Measurements from ENCODE around the gene HAPLN1. TPM values are rescaled to one million over a fixed set of nuclear protein-coding genes. Genes with fewer than 3 reads are reported as not detected.

HAPLN1 gene
- total and polyA plus RNA-seq, 2 of the 4 experiments (the other 2 are of a cell fraction), result under 0.01 to 0.07 TPM

DNA sequence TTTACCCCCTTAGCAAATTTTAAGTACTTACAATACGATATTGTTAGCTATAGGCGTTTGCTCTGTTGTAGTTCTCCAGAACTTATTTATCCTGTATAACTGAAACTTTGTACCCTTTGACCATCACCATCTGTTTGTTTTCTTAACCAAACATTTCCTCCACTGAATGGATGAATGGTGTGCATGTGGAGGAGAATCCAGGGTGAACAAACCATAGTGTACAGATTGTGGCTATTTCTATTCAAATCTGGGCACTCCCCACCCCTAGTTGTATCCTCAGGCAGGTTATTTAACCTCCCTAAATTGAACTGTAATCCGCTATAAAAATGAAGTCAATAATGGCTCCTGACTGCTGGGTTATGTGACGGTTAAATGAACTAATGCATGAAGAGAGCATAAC lies 21.4 kb upstream of the HAPLN1 start:
- ChIA-PET POLR2A (ENCODE audit: unreplicated experiment) (no interaction called here), CTCF (no interaction called here)
- no peak overlapping the region for H2BK5ac ChIP-seq (ENCODE audit: low read depth, low read length, poor library complexity, severe bottlenecking)
- H3K36me3 ChIP-seq (ENCODE audit: control insufficient read depth, insufficient read depth, low read length), result no peaks in the 10 kb centered on the region
- H3K4me1 ChIP-seq (ENCODE audit: control insufficient read depth, insufficient read depth, low read length), result no peaks in the 10 kb centered on the region; the same call in 1 of the 2 replicates
- no peaks in the 10 kb centered on the region for H3K79me1 ChIP-seq (ENCODE audit: low read depth in 1 of 2, low read length in 2 of 2)
- H4K8ac ChIP-seq (ENCODE audit: low read depth in 2 of 2, low read length in 2 of 2), result no peak overlapping the region
- no peak overlapping the region for H3K4me3 ChIP-seq (ENCODE audit: insufficient read depth, low read depth, low read length)
- dilution Hi-C loops (cut with HindIII; ENCODE audit: low sequenced_read_pairs, unreplicated experiment) (no loop called here), in situ Hi-C loops (cut with MboI; ENCODE audit: low sequenced_read_pairs) (no loop called here), intact Hi-C loops (cut with micrococcal nuclease) (no loop called here)
- H3K14ac ChIP-seq (replicated peaks; ENCODE audit: low read depth, low read length), result no peak overlapping the region
- no TSS peak for BruUV-seq (replicated peaks)
- H3K4ac ChIP-seq (ENCODE audit: low read depth, low read length), result no peak overlapping the region
- H4K20me1 ChIP-seq (ENCODE audit: insufficient read depth, low read length), result no peaks in the 10 kb centered on the region
- DNase-seq (no peak), ATAC-seq (ENCODE audit: low read depth) (no peak)
- no peak overlapping the region for H2AK5ac ChIP-seq (ENCODE audit: low read depth, low read length)
- no peak overlapping the region for H3K56ac ChIP-seq (ENCODE audit: extremely low read depth, insufficient read depth, low read length)
- no CpG with 5 or more reads among the region's 4 CpGs for WGBS, 2 experiments (ENCODE audit: extremely low coverage in 2 of 2, insufficient read length in 1 of 2)
- H3K4me2 ChIP-seq (ENCODE audit: low read depth, low read length), result no peak overlapping the region
- no peaks in the 10 kb centered on the region for H3K9me3 ChIP-seq (ENCODE audit: control insufficient read depth, insufficient read depth, low read length)
- H3K27ac ChIP-seq (ENCODE audit: insufficient read depth, low read length), result no peak overlapping the region
- no peak overlapping the region for H2BK20ac ChIP-seq (ENCODE audit: low read depth, low read length)
- TF ChIP-seq RFX5 (IDR thresholded peaks at IDR 0.05; ENCODE audit: low read depth, low read length) (no peak), FOS (IDR thresholded peaks at IDR 0.05; ENCODE audit: low read depth, low read length) (no peak), CEBPB (IDR thresholded peaks at IDR 0.05; ENCODE audit: low read depth, low read length) (no peak), CHD1 (IDR thresholded peaks at IDR 0.05; ENCODE audit: low read depth, low read length) (no peak), RAD21 (IDR thresholded peaks at IDR 0.05; ENCODE audit: low read length) (no peak), NFE2L2 (IDR thresholded peaks at IDR 0.05; ENCODE audit: low read depth, low read length) (no peak)
- TF ChIP-seq, protein P1, sequence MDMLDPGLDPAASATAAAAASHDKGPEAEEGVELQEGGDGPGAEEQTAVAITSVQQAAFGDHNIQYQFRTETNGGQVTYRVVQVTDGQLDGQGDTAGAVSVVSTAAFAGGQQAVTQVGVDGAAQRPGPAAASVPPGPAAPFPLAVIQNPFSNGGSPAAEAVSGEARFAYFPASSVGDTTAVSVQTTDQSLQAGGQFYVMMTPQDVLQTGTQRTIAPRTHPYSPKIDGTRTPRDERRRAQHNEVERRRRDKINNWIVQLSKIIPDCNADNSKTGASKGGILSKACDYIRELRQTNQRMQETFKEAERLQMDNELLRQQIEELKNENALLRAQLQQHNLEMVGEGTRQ (IDR thresholded peaks at IDR 0.05; ENCODE audit: low read depth, low read length), result no peak
- TF ChIP-seq, protein P2, sequence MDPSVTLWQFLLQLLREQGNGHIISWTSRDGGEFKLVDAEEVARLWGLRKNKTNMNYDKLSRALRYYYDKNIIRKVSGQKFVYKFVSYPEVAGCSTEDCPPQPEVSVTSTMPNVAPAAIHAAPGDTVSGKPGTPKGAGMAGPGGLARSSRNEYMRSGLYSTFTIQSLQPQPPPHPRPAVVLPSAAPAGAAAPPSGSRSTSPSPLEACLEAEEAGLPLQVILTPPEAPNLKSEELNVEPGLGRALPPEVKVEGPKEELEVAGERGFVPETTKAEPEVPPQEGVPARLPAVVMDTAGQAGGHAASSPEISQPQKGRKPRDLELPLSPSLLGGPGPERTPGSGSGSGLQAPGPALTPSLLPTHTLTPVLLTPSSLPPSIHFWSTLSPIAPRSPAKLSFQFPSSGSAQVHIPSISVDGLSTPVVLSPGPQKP (IDR thresholded peaks at IDR 0.05; ENCODE audit: borderline replicate concordance, low read depth, low read length), result no peak
- TF ChIP-seq, protein P3, sequence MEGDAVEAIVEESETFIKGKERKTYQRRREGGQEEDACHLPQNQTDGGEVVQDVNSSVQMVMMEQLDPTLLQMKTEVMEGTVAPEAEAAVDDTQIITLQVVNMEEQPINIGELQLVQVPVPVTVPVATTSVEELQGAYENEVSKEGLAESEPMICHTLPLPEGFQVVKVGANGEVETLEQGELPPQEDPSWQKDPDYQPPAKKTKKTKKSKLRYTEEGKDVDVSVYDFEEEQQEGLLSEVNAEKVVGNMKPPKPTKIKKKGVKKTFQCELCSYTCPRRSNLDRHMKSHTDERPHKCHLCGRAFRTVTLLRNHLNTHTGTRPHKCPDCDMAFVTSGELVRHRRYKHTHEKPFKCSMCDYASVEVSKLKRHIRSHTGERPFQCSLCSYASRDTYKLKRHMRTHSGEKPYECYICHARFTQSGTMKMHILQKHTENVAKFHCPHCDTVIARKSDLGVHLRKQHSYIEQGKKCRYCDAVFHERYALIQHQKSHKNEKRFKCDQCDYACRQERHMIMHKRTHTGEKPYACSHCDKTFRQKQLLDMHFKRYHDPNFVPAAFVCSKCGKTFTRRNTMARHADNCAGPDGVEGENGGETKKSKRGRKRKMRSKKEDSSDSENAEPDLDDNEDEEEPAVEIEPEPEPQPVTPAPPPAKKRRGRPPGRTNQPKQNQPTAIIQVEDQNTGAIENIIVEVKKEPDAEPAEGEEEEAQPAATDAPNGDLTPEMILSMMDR (conservative IDR thresholded peaks at IDR 0.05; ENCODE audit: low read depth, low read length), result no peak
- H4K5ac ChIP-seq (ENCODE audit: low read depth, low read length), result no peak overlapping the region
- H3K18ac ChIP-seq (ENCODE audit: low read depth, low read length), result no peak overlapping the region
- H2BK120ac ChIP-seq (ENCODE audit: low read depth, low read length), result no peak overlapping the region
- no peak overlapping the region for H4K91ac ChIP-seq (ENCODE audit: insufficient read depth, low read depth, low read length)
- no peak overlapping the region for H3K9ac ChIP-seq (ENCODE audit: low read depth, low read length)
- no peaks in the 10 kb centered on the region for H3K27me3 ChIP-seq (ENCODE audit: control insufficient read depth, insufficient read depth, low read length)
- no peak overlapping the region for H2BK15ac ChIP-seq (ENCODE audit: low read depth, low read length)
- no peaks in the 10 kb centered on the region for H3K9me1 ChIP-seq (ENCODE audit: insufficient read depth, low read length)
- H2AFZ ChIP-seq (replicated peaks; ENCODE audit: low read length, poor library complexity), result no peak overlapping the region
- no peak overlapping the region for H3K23ac ChIP-seq (ENCODE audit: low read depth, low read length)
- no peak overlapping the region for H2AK9ac ChIP-seq (replicated peaks; ENCODE audit: low read depth, low read length, poor library complexity)
